H9 (cell line): ENCODE results near the gene OR52E4. TPM values are rescaled to one million over a fixed set of nuclear protein-coding genes. Genes with fewer than 3 reads are reported as not detected.

Source experiments
- DNase-seq: peaks from one replicate; pipeline ENCODE4 v3.0.0-alpha.2; 2017
- H2AFZ ChIP-seq: one replicate; pipeline ENCODE4 v1.6.1; 2013; ENCODE audit warnings: mild to moderate bottlenecking, low read length, control low read depth, moderate library complexity
- H2AK5ac ChIP-seq: 2 replicates; pipeline ENCODE4 v1.6.1; 2013; ENCODE audit warnings: low read length, control low read depth, mixed read lengths; ENCODE audit not compliant: insufficient read length
- H2BK120ac ChIP-seq: one replicate; pipeline ENCODE4 v1.6.1; 2013; ENCODE audit warnings: low read depth, mild to moderate bottlenecking, low read length, control low read depth, inconsistent platforms; ENCODE audit not compliant: poor library complexity, severe bottlenecking
- H2BK12ac ChIP-seq: 2 replicates; pipeline ENCODE4 v1.6.1; 2013; ENCODE audit warnings: low read length, control low read depth, mixed read lengths, low read depth; ENCODE audit not compliant: insufficient read length
- H2BK15ac ChIP-seq: 2 replicates; pipeline ENCODE4 v1.6.1; 2013; ENCODE audit warnings: low read depth, low read length, control low read depth
- H2BK20ac ChIP-seq: one replicate; pipeline ENCODE4 v1.6.1; 2013; ENCODE audit warnings: low read depth, mild to moderate bottlenecking, low read length, control low read depth, inconsistent platforms; ENCODE audit not compliant: poor library complexity, severe bottlenecking
- H2BK5ac ChIP-seq: 2 replicates; pipeline ENCODE4 v1.6.1; 2013; ENCODE audit warnings: low read length, control low read depth, mixed read lengths; ENCODE audit not compliant: insufficient read length
- H3K14ac ChIP-seq: 2 replicates; pipeline ENCODE4 v1.6.1; 2013; ENCODE audit warnings: low read length, control low read depth; ENCODE audit not compliant: insufficient read depth
- H3K18ac ChIP-seq: 2 replicates; pipeline ENCODE4 v1.6.1; 2013; ENCODE audit warnings: low read depth, mild to moderate bottlenecking, mixed read lengths, low read length, control low read depth; ENCODE audit not compliant: insufficient read length
- H3K23ac ChIP-seq: 2 replicates; pipeline ENCODE4 v1.6.1; 2013; ENCODE audit warnings: low read length, control low read depth, mixed read lengths, low read depth; ENCODE audit not compliant: insufficient read length
- H3K23me2 ChIP-seq: 2 replicates; pipeline ENCODE4 v1.6.1; 2013; ENCODE audit warnings: low read depth, mild to moderate bottlenecking, mixed read lengths, low read length, control low read depth; ENCODE audit not compliant: insufficient read length, poor library complexity, severe bottlenecking
- H3K27ac ChIP-seq: 2 replicates; pipeline ENCODE4 v1.5.1; 2013; ENCODE audit warnings: low read length, control low read depth, mixed read lengths, low read depth; ENCODE audit not compliant: insufficient read length
- H3K27me3 ChIP-seq: 2 replicates; pipeline ENCODE4 v1.6.1; 2013; ENCODE audit warnings: low read length, control low read depth, inconsistent platforms; ENCODE audit not compliant: insufficient read depth
- H3K4ac ChIP-seq: 2 replicates; pipeline ENCODE4 v1.6.1; 2013; ENCODE audit warnings: low read depth, mild to moderate bottlenecking, control low read depth, inconsistent platforms, low read length, moderate library complexity
- H3K4me1 ChIP-seq: 2 replicates; pipeline ENCODE4 v1.6.1; 2013; ENCODE audit warnings: low read length, control low read depth, inconsistent platforms; ENCODE audit not compliant: insufficient read depth
- H3K4me2 ChIP-seq: 2 replicates; pipeline ENCODE4 v1.6.1; 2013; ENCODE audit warnings: low read length, control low read depth, mixed read lengths; ENCODE audit not compliant: insufficient read length, insufficient read depth
- H3K56ac ChIP-seq: 2 replicates; pipeline ENCODE4 v1.6.1; 2013; ENCODE audit warnings: low read depth, mild to moderate bottlenecking, mixed read lengths, low read length, control low read depth; ENCODE audit not compliant: insufficient read length
- H3K79me1 ChIP-seq: 2 replicates; pipeline ENCODE4 v1.6.1; 2013; ENCODE audit warnings: low read depth, mild to moderate bottlenecking, moderate library complexity, low read length, control low read depth, inconsistent platforms; ENCODE audit not compliant: insufficient read depth, poor library complexity, severe bottlenecking
- H3K79me2 ChIP-seq: 2 replicates; pipeline ENCODE4 v1.6.1; 2013; ENCODE audit warnings: low read length, control low read depth, inconsistent platforms; ENCODE audit not compliant: insufficient read depth
- H3K9ac ChIP-seq: 2 replicates; pipeline ENCODE4 v1.6.1; 2013; ENCODE audit warnings: low read length, control low read depth, mixed read lengths; ENCODE audit not compliant: insufficient read length; ENCODE audit errors: extremely low read depth
- H3K9me3 ChIP-seq: one replicate; pipeline ENCODE4 v1.6.1; 2013; ENCODE audit warnings: low read depth, low read length, inconsistent platforms; ENCODE audit not compliant: control insufficient read depth
- H3T11ph ChIP-seq: one replicate; pipeline ENCODE4 v1.6.1; 2013; ENCODE audit warnings: mild to moderate bottlenecking, low read length, control low read depth, inconsistent platforms
- H4K20me1 ChIP-seq: one replicate; pipeline ENCODE4 v1.6.1; 2013; ENCODE audit not compliant: control insufficient read depth, insufficient read length, insufficient read depth
- H4K5ac ChIP-seq: 2 replicates; pipeline ENCODE4 v1.6.1; 2013; ENCODE audit warnings: low read depth, mild to moderate bottlenecking, mixed read lengths, low read length, control low read depth; ENCODE audit not compliant: insufficient read length
- H4K8ac ChIP-seq: replicated peaks from 2 replicates; pipeline ENCODE4 v1.6.1; 2013; ENCODE audit warnings: low read length, control low read depth, mixed read lengths, low read depth; ENCODE audit not compliant: insufficient read length
- H4K91ac ChIP-seq: 2 replicates; pipeline ENCODE4 v1.6.1; 2013; ENCODE audit warnings: low read depth, mild to moderate bottlenecking, moderate library complexity, mixed read lengths, low read length, control low read depth; ENCODE audit not compliant: insufficient read length
- H3K27ac Mint-ChIP-seq, 3 experiments: 2 replicates in 2 of 3; 3 replicates in 1 of 3; pipeline ENCODE4 v1.8.0; 2020 to 2021; ENCODE audit warnings: mixed read lengths in 3 of 3, mild to moderate bottlenecking in 1 of 3, moderate library complexity in 1 of 3
- H3K27me3 Mint-ChIP-seq: 2 replicates; pipeline ENCODE4 v1.8.0; 2021; ENCODE audit warnings: low read depth, mild to moderate bottlenecking, moderate library complexity, mixed read lengths
- H3K36me3 Mint-ChIP-seq, 3 experiments: 2 replicates in 2 of 3; 3 replicates in 1 of 3; pipeline ENCODE4 v1.8.0; 2020 to 2021; ENCODE audit warnings: low read depth in 3 of 3, mixed read lengths in 3 of 3; ENCODE audit not compliant: insufficient read depth in 1 of 3
- H3K4me1 Mint-ChIP-seq, 2 experiments: 2 replicates each; pipeline ENCODE4 v1.8.0; 2020; ENCODE audit warnings: mixed read lengths in 2 of 2
- H3K4me3 Mint-ChIP-seq, 2 experiments: 2 replicates in 1 of 2; 3 replicates in 1 of 2; pipeline ENCODE4 v1.8.0; 2020 to 2021; ENCODE audit warnings: mild to moderate bottlenecking in 2 of 2, mixed read lengths in 2 of 2, moderate library complexity in 1 of 2
- H3K9me3 Mint-ChIP-seq, 2 experiments: 2 replicates in 1 of 2; 3 replicates in 1 of 2; pipeline ENCODE4 v1.8.0; 2020; ENCODE audit warnings: mild to moderate bottlenecking in 2 of 2, mixed read lengths in 2 of 2, moderate library complexity in 1 of 2
- WGBS: extraction: QIAGEN DNeasy Blood & Tissue Kit; methylation state at CpG from one replicate; pipeline ENCODE4 v1.1.7; 2013; ENCODE audit warnings: missing lambda C conversion rate, low lambda C conversion rate, mixed read lengths; ENCODE audit not compliant: insufficient read length; ENCODE audit errors: extremely low coverage; 5-methylcytosine and 5-hydroxymethylcytosine counted together
- total RNA-seq: library from RNA; stranded (reverse); gene quantifications from 2 replicates; pipeline ENCODE4 v1.2.1, GENCODE V29; 2021
- TF ChIP-seq, protein P1 (sequence below): fragments of 200-600 bp; sonication (generic); conservative IDR thresholded peaks from 3 replicates; pipeline ENCODE4 v1.8.0; 2021; ENCODE audit warnings: antibody characterized with exemption, mild to moderate bottlenecking

The OR52E4 gene
- total RNA-seq, 1 experiment from 2014 or later, result not detected

DNA sequence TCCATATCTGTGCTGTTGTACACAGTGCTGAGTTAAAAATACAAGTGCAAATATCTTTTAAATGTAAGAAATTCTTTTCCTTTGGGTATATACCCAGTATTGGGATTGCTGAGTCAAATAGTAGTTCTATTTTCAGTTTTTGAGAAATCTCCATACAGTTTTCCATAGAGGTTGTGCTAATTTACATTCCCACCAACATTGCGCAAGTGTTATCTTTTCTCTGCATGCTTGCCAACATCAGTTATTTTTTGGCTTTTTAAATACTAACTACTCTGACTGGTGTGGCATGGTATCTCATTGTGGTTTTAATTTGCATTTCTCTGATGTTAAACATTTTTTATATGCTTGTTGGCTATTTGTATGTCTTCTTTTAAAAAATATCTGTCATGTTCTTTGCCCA, 29.4 kb upstream of the OR52E4 start:
- H4K5ac ChIP-seq, result no peak overlapping the region
- TF ChIP-seq, protein P1, sequence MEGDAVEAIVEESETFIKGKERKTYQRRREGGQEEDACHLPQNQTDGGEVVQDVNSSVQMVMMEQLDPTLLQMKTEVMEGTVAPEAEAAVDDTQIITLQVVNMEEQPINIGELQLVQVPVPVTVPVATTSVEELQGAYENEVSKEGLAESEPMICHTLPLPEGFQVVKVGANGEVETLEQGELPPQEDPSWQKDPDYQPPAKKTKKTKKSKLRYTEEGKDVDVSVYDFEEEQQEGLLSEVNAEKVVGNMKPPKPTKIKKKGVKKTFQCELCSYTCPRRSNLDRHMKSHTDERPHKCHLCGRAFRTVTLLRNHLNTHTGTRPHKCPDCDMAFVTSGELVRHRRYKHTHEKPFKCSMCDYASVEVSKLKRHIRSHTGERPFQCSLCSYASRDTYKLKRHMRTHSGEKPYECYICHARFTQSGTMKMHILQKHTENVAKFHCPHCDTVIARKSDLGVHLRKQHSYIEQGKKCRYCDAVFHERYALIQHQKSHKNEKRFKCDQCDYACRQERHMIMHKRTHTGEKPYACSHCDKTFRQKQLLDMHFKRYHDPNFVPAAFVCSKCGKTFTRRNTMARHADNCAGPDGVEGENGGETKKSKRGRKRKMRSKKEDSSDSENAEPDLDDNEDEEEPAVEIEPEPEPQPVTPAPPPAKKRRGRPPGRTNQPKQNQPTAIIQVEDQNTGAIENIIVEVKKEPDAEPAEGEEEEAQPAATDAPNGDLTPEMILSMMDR, result no peak
- H2AFZ ChIP-seq, result no peak overlapping the region
- H3T11ph ChIP-seq, result no peak overlapping the region
- no peak overlapping the region for H3K56ac ChIP-seq
- H3K4me3 Mint-ChIP-seq, result no peak overlapping the region
- H3K27me3 ChIP-seq, result no peaks in the 10 kb centered on the region
- H2BK20ac ChIP-seq, result no peak overlapping the region
- H3K27ac Mint-ChIP-seq, result no peak overlapping the region
- H2BK120ac ChIP-seq, result no peak overlapping the region
- H3K23ac ChIP-seq, result no peak overlapping the region
- no peak overlapping the region for H3K9ac ChIP-seq
- H4K91ac ChIP-seq, result no peak overlapping the region
- no peaks in the 10 kb centered on the region for H3K79me1 ChIP-seq
- no peaks in the 10 kb centered on the region for H4K20me1 ChIP-seq
- H3K14ac ChIP-seq, result no peak overlapping the region
- WGBS, result no CpG with 5 or more reads among the region's 1 CpG
- H3K4ac ChIP-seq, result no peak overlapping the region
- H2AK5ac ChIP-seq, result no peak overlapping the region
- H3K79me2 ChIP-seq, result no peaks in the 10 kb centered on the region
- no peak overlapping the region for H4K8ac ChIP-seq
- H3K4me1 Mint-ChIP-seq, result no peaks in the 10 kb centered on the region
- H2BK12ac ChIP-seq, result no peak overlapping the region
- no peak overlapping the region for H3K4me2 ChIP-seq
- no peak overlapping the region for H2BK5ac ChIP-seq
- H3K9me3 Mint-ChIP-seq, result peaks cover 3 to 6% of the 10 kb centered on the region in 2 experiments; a peak in 4 of 5 replicates
- H3K27me3 Mint-ChIP-seq, result no peaks in the 10 kb centered on the region; the same call in 1 of the 2 replicates
- no peaks in the 10 kb centered on the region for H3K36me3 Mint-ChIP-seq
- H3K4me1 ChIP-seq, result no peaks in the 10 kb centered on the region
- no peak overlapping the region for H3K18ac ChIP-seq
- H2BK15ac ChIP-seq, result no peak overlapping the region
- no peak for DNase-seq
- H3K23me2 ChIP-seq, result no peaks in the 10 kb centered on the region
- H3K27ac ChIP-seq, result no peak overlapping the region
- H3K9me3 ChIP-seq, result no peaks in the 10 kb centered on the region
